GM12878 (cell line): ENCODE measurements around the gene SPHK1. TPM values are rescaled to one million over a fixed set of nuclear protein-coding genes. Genes with fewer than 3 reads are reported as not detected.

Experiments used
- ATAC-seq: fragments of 200-7000 bp; cut with Tn5 transposase; 3 replicates; pipeline ENCODE4 v1.9.1; 2020; ENCODE audit warnings: mild to moderate bottlenecking, moderate library complexity
- BruUV-seq: library from RNA; stranded (reverse); fragments of 400-500 nt; replicated peaks from 2 replicates; lab custom pipeline; 2021; lab: Mats Ljungman, UMichigan
- CTCF ChIA-PET: fragments of 300-600 bp; sonication (Branson Sonifier 250); formaldehyde crosslinking; extraction: SDS; loops from one replicate; lab custom pipeline; 2021; ENCODE audit warnings: inconsistent platforms; lab: Yijun Ruan, JAX
- POLR2A ChIA-PET: fragments of 350-600 bp; formaldehyde crosslinking; extraction: SDS; loops from one replicate; lab custom pipeline; 2021; ENCODE audit warnings: inconsistent platforms; lab: Charles Lee
- RAD21 ChIA-PET: fragments of 300-600 bp; sonication (Branson Sonifier 250); formaldehyde crosslinking; loops from one replicate; lab custom pipeline; 2023; ENCODE audit warnings: antibody characterized with exemption; ENCODE audit not compliant: unreplicated experiment; lab: Charles Lee
- SMC1A ChIA-PET: fragments of 300-600 bp; sonication (Branson Sonifier 250); formaldehyde crosslinking; loops from one replicate; lab custom pipeline; 2023; ENCODE audit not compliant: unreplicated experiment, uncharacterized antibody; lab: Charles Lee
- DNase-seq: peaks from one replicate; pipeline ENCODE4 v3.0.0-alpha.2; 2011; ENCODE audit warnings: low read depth, low spot score
- FAIRE-seq: peaks from 3 replicates; lab custom pipeline; 2011; peaks lifted over from hg19 to GRCh38; lab: Jason Lieb, UNC
- H2AFZ ChIP-seq: 2 replicates; pipeline ENCODE4 v1.6.0; 2011; ENCODE audit warnings: low read depth, low read length, control low read depth; ENCODE audit not compliant: control insufficient read depth
- H3K27ac ChIP-seq: 2 replicates; pipeline ENCODE4 v1.5.1; 2011; ENCODE audit warnings: control low read depth; ENCODE audit not compliant: control insufficient read depth, insufficient read depth
- H3K27me3 ChIP-seq, 2 experiments: replicated peaks in 1 of 2; 2 replicates each; pipeline versions ENCODE4 v1.6.0 to v1.6.1; 2011; ENCODE audit warnings: low read length in 1 of 2; ENCODE audit not compliant: control insufficient read depth in 2 of 2, insufficient read depth in 2 of 2
- H3K36me3 ChIP-seq, 2 experiments: 2 replicates each; pipeline ENCODE4 v1.5.1; 2011; ENCODE audit warnings: low read length in 1 of 2; ENCODE audit not compliant: control insufficient read depth in 2 of 2, insufficient read depth in 2 of 2
- H3K4me1 ChIP-seq: 2 replicates; pipeline ENCODE4 v1.6.1; 2011; ENCODE audit warnings: mild to moderate bottlenecking, low read length, moderate library complexity, mixed read lengths; ENCODE audit not compliant: control insufficient read depth, insufficient read depth
- H3K4me2 ChIP-seq: 2 replicates; pipeline ENCODE4 v1.6.0; 2011; ENCODE audit warnings: control low read depth; ENCODE audit not compliant: control insufficient read depth, insufficient read depth
- H3K4me3 ChIP-seq: fragments of 200-600 bp; sonication (generic); 2 replicates; pipeline ENCODE4 v1.5.1; 2016
- H3K79me2 ChIP-seq: 2 replicates; pipeline ENCODE4 v1.6.0; 2011; ENCODE audit warnings: low read length; ENCODE audit not compliant: control insufficient read depth, insufficient read depth
- H3K9ac ChIP-seq: 2 replicates; pipeline ENCODE4 v1.8.0; 2011; ENCODE audit warnings: low read length, control low read depth, mixed read lengths; ENCODE audit not compliant: control insufficient read depth, insufficient read depth
- H3K9me3 ChIP-seq: replicated peaks from 3 replicates; pipeline ENCODE4 v1.5.1; 2011; ENCODE audit warnings: mild to moderate bottlenecking, low read length; ENCODE audit not compliant: control insufficient read depth, insufficient read depth
- H4K20me1 ChIP-seq: 2 replicates; pipeline ENCODE4 v1.6.0; 2011; ENCODE audit not compliant: control insufficient read depth, insufficient read depth
- BHLHE40 ChIP-seq, 2 experiments: fragments of 450-650 bp in 1 of 2; IDR thresholded peaks; 2 replicates each; pipeline ENCODE4 v1.6.1; 2011 to 2017; ENCODE audit warnings: low read depth in 2 of 2, borderline replicate concordance in 1 of 2, improper control_type of control experiment in 1 of 2, low read length in 1 of 2, mild to moderate bottlenecking in 1 of 2
- CBX3 ChIP-seq: fragments of 200-600 bp; sonication (generic); IDR thresholded peaks from 2 replicates; pipeline ENCODE4 v1.6.1; 2016; ENCODE audit warnings: low read depth, borderline replicate concordance
- EP300 ChIP-seq, 2 experiments: fragments of 150-350 bp in 1 of 2; IDR thresholded peaks; 2 replicates each; pipeline ENCODE4 v1.6.1; 2011 to 2012; ENCODE audit warnings: low read depth in 2 of 2, low read length in 2 of 2, borderline replicate concordance in 1 of 2, improper control_type of control experiment in 1 of 2, inconsistent platforms in 1 of 2; ENCODE audit not compliant: control insufficient read depth in 1 of 2
- FOXK2 ChIP-seq: fragments of 450-650 bp; IDR thresholded peaks from 2 replicates; pipeline ENCODE4 v1.6.1; 2017; ENCODE audit warnings: mild to moderate bottlenecking, moderate library complexity
- FOXM1 ChIP-seq: IDR thresholded peaks from 2 replicates; pipeline ENCODE4 v1.6.1; 2012; ENCODE audit warnings: low read depth, mild to moderate bottlenecking, inconsistent platforms, low read length, moderate library complexity
- HDAC6 ChIP-seq: fragments of 200-600 bp; sonication (generic); IDR thresholded peaks from one replicate; pipeline ENCODE4 v1.8.0; 2017; ENCODE audit warnings: antibody characterized with exemption; ENCODE audit not compliant: unreplicated experiment
- SMAD5 ChIP-seq: IDR thresholded peaks from 2 replicates; pipeline ENCODE4 v1.6.1; 2016; ENCODE audit warnings: antibody characterized with exemption, low read depth
- SMC3 ChIP-seq: IDR thresholded peaks from 2 replicates; pipeline ENCODE4 v1.6.1; 2011; ENCODE audit warnings: low read length, improper control_type of control experiment, borderline replicate concordance
- ZNF207 ChIP-seq: fragments of 450-650 bp; IDR thresholded peaks from 2 replicates; pipeline ENCODE4 v1.6.1; 2014; ENCODE audit warnings: antibody characterized with exemption, mild to moderate bottlenecking, borderline replicate concordance
- ZNF217 ChIP-seq: fragments of 450-650 bp; IDR thresholded peaks from 2 replicates; pipeline ENCODE4 v1.6.1; 2017; ENCODE audit warnings: antibody characterized with exemption, mild to moderate bottlenecking
- ZNF274 ChIP-seq: IDR thresholded peaks from one replicate; pipeline ENCODE4 v1.8.0; 2011; ENCODE audit not compliant: insufficient read length, insufficient read depth
- ZNF384 ChIP-seq: IDR thresholded peaks from 2 replicates; pipeline ENCODE4 v1.6.1; 2012; ENCODE audit warnings: low read depth, mild to moderate bottlenecking, low read length, improper control_type of control experiment, borderline replicate concordance
- WGBS: methylation state at CpG from one replicate; pipeline ENCODE4 v1.1.6; 2016; ENCODE audit warnings: low lambda C conversion rate; ENCODE audit not compliant: insufficient replicate concordance, insufficient coverage; ENCODE audit errors: missing lambda C conversion rate; 5-methylcytosine and 5-hydroxymethylcytosine counted together
- in situ Hi-C: fragments of 300-500 bp; cut with MboI; formaldehyde crosslinking; loops from 9 replicates; pipeline ENCODE4 v1.14.3; 2018; ENCODE audit warnings: mixed read lengths
- intact Hi-C: fragments of 100-400 bp; cut with micrococcal nuclease; formaldehyde crosslinking; loops from one replicate; pipeline ENCODE4 v1.14.2; 2022; ENCODE audit not compliant: unreplicated experiment
- polyA plus RNA-seq, 11 experiments: library from polyadenylated mRNA; depleted of rRNA in 4 of 11; unstranded in 6 of 11; stranded (reverse) in 5 of 11; fragments of >200 nt; fragmentation: Nextera tagmentation in 4 of 11; fragmentation: Illumina TruSeq in 1 of 11; extraction: Ambion mirVana in 4 of 11; extraction: Trizol in 1 of 11; gene quantifications; 1 replicate in 1 of 11; 2 replicates in 10 of 11; pipeline versions ENCODE4 v1.2.1 to v1.2.3, GENCODE V29; 2011 to 2016; ENCODE audit warnings: inconsistent platforms in 2 of 11, missing spikeins in 2 of 11, low read depth in 1 of 11
- total RNA-seq, 4 experiments: library from RNA; depleted of rRNA in 3 of 4; stranded (reverse); fragments of >200 nt in 3 of 4; fragmentation: Illumina TruSeq in 1 of 4; extraction: Trizol in 1 of 4; gene quantifications; 2 replicates each; pipeline versions ENCODE4 v1.2.1 to v1.2.3, GENCODE V29; 2013 to 2021
- TF ChIP-seq, protein P1 (sequence below): fragments of 450-650 bp; IDR thresholded peaks from 2 replicates; pipeline ENCODE4 v1.6.1; 2018; ENCODE audit warnings: borderline replicate concordance, mild to moderate bottlenecking; ENCODE audit not compliant: partially characterized antibody
- TF ChIP-seq, protein P2 (sequence below): fragments of 450-650 bp; IDR thresholded peaks from 2 replicates; pipeline ENCODE4 v1.6.1; 2014; ENCODE audit warnings: mild to moderate bottlenecking
- TF ChIP-seq, protein P3 (sequence below): fragments of 450-650 bp; IDR thresholded peaks from 2 replicates; pipeline ENCODE4 v1.6.1; 2016; ENCODE audit warnings: mild to moderate bottlenecking, moderate library complexity, borderline replicate concordance

Gene SPHK1
- total and polyA plus RNA-seq, 10 of the 15 experiments (the other 5 are each of a cell fraction or from before 2014, with no cell fraction given), result 0.09 to 1.1 (median 0.36) TPM; not detected in 2

DNA sequence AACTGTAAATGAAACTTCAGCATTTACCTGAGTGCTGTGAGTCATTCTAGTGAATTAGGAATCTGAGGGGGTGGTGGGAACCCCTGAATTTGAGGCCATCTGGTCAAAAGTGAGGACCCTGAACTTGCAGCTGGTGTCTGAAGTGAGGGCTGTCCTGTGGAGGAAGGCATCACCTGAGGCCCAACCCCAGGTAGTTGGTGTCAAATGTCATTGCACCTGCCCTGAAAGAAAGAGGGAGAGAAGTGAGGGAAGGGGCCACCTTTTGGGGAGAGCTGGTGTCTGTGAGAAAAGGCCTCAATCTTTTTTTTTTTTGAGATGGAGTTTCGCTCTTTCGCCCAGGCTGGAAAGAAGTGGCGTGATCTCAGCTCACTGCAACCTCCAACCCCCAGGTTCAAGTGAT lies 18.2 kb upstream of the SPHK1 start:
- Histone ChIP-seq H2AFZ (no peak overlapping the region), H3K9ac (no peak overlapping the region), H3K9me3 (no peaks in the 10 kb centered on the region), H3K27me3 (no peaks in the 10 kb centered on the region; a peak in 1 of 4 replicates), H3K4me1 (no peaks in the 10 kb centered on the region), H3K36me3 (no peaks in the 10 kb centered on the region), H3K4me2 (no peak overlapping the region), H4K20me1 (no peaks in the 10 kb centered on the region), H3K4me3 (no peak overlapping the region), H3K27ac (no peak overlapping the region), H3K79me2 (no peaks in the 10 kb centered on the region)
- FAIRE-seq (no peak), ATAC-seq (no peak), DNase-seq (no peak)
- ChIA-PET SMC1A (no interaction called here), RAD21 (interaction anchor here (1.8 to 1.9 kb wide), 2 partner anchors 31 to 347 kb away, joined by 4 to 11 read pairs; no protein-coding TSS in a partner anchor), POLR2A (no interaction called here), CTCF (interaction anchor here (0.5 to 4.2 kb wide), 6 partner anchors 11 to 93 kb away, joined by 3 to 17 read pairs (median 6); partner anchors contain the start of gene PRPSAP1)
- WGBS, result 95% methylated on average over 3 of the region's 3 CpGs
- intact Hi-C loops (no loop called here), in situ Hi-C loops (no loop called here)
- BruUV-seq, result no TSS peak
- TF ChIP-seq HDAC6 (no peak), SMC3 (no peak), SMAD5 (no peak), EP300 (IDR thresholded peaks at IDR 0.05; ENCODE audit: borderline replicate concordance in 1 of 2, control insufficient read depth in 1 of 2, low read depth in 2 of 2, low read length in 2 of 2) (no peak), FOXM1 (no peak), ZNF274 (no peak), BHLHE40 (IDR thresholded peaks at IDR 0.05; ENCODE audit: borderline replicate concordance in 1 of 2, low read depth in 2 of 2, low read length in 1 of 2) (no peak), FOXK2 (no peak), ZNF207 (no peak), ZNF217 (no peak), CBX3 (no peak), ZNF384 (no peak)
- TF ChIP-seq, protein P1, sequence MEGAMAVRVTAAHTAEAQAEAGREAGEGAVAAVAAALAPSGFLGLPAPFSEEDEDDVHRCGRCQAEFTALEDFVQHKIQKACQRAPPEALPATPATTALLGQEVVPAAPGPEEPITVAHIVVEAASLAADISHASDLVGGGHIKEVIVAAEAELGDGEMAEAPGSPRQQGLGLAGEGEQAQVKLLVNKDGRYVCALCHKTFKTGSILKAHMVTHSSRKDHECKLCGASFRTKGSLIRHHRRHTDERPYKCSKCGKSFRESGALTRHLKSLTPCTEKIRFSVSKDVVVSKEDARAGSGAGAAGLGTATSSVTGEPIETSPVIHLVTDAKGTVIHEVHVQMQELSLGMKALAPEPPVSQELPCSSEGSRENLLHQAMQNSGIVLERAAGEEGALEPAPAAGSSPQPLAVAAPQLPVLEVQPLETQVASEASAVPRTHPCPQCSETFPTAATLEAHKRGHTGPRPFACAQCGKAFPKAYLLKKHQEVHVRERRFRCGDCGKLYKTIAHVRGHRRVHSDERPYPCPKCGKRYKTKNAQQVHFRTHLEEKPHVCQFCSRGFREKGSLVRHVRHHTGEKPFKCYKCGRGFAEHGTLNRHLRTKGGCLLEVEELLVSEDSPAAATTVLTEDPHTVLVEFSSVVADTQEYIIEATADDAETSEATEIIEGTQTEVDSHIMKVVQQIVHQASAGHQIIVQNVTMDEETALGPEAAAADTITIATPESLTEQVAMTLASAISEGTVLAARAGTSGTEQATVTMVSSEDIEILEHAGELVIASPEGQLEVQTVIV, result no peak
- TF ChIP-seq, protein P2, sequence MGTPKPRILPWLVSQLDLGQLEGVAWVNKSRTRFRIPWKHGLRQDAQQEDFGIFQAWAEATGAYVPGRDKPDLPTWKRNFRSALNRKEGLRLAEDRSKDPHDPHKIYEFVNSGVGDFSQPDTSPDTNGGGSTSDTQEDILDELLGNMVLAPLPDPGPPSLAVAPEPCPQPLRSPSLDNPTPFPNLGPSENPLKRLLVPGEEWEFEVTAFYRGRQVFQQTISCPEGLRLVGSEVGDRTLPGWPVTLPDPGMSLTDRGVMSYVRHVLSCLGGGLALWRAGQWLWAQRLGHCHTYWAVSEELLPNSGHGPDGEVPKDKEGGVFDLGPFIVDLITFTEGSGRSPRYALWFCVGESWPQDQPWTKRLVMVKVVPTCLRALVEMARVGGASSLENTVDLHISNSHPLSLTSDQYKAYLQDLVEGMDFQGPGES, result no peak
- TF ChIP-seq, protein P3, sequence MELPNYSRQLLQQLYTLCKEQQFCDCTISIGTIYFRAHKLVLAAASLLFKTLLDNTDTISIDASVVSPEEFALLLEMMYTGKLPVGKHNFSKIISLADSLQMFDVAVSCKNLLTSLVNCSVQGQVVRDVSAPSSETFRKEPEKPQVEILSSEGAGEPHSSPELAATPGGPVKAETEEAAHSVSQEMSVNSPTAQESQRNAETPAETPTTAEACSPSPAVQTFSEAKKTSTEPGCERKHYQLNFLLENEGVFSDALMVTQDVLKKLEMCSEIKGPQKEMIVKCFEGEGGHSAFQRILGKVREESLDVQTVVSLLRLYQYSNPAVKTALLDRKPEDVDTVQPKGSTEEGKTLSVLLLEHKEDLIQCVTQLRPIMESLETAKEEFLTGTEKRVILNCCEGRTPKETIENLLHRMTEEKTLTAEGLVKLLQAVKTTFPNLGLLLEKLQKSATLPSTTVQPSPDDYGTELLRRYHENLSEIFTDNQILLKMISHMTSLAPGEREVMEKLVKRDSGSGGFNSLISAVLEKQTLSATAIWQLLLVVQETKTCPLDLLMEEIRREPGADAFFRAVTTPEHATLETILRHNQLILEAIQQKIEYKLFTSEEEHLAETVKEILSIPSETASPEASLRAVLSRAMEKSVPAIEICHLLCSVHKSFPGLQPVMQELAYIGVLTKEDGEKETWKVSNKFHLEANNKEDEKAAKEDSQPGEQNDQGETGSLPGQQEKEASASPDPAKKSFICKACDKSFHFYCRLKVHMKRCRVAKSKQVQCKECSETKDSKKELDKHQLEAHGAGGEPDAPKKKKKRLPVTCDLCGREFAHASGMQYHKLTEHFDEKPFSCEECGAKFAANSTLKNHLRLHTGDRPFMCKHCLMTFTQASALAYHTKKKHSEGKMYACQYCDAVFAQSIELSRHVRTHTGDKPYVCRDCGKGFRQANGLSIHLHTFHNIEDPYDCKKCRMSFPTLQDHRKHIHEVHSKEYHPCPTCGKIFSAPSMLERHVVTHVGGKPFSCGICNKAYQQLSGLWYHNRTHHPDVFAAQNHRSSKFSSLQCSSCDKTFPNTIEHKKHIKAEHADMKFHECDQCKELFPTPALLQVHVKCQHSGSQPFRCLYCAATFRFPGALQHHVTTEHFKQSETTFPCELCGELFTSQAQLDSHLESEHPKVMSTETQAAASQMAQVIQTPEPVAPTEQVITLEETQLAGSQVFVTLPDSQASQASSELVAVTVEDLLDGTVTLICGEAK, result no peak
